Suprapubic skin (tissue), 4 donors: ENCODE measurements around the gene BAHD1.

ENCODE experiments used
- POLR2A ChIP-seq, 2 donors: fragments of 450-650 bp; IDR thresholded peaks; one replicate each; pipeline ENCODE4 v1.6.1; 2017; ENCODE audit warnings: antibody characterized with exemption in 2 of 2, mild to moderate bottlenecking in 2 of 2, moderate library complexity in 2 of 2
- POLR2AphosphoS5 ChIP-seq, 3 donors: sonication (generic); formaldehyde crosslinking; IDR thresholded peaks; one replicate each; pipeline ENCODE4 v1.6.1; 2017; ENCODE audit warnings: antibody characterized with exemption in 3 of 3

- TF ChIP-seq POLR2A (IDR thresholded peaks at IDR 0.05) (no peak), POLR2AphosphoS5 (IDR thresholded peaks at IDR 0.05) (no peak)
Observed at GRCh38 chr15:40439461-40439959, 1.2 kb upstream of the BAHD1 start.
